ENCODE measurements around the gene DEPDC1B.
"Not testable (repeated sequence)": the region's sequence is repeated elsewhere in the genome, so short reads cannot be mapped to it uniquely, and the experiment has no call there.

The DEPDC1B gene, protein sequence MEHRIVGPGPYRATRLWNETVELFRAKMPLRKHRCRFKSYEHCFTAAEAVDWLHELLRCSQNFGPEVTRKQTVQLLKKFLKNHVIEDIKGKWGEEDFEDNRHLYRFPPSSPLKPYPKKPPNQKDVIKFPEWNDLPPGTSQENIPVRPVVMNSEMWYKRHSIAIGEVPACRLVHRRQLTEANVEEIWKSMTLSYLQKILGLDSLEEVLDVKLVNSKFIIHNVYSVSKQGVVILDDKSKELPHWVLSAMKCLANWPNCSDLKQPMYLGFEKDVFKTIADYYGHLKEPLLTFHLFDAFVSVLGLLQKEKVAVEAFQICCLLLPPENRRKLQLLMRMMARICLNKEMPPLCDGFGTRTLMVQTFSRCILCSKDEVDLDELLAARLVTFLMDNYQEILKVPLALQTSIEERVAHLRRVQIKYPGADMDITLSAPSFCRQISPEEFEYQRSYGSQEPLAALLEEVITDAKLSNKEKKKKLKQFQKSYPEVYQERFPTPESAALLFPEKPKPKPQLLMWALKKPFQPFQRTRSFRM

DNA sequence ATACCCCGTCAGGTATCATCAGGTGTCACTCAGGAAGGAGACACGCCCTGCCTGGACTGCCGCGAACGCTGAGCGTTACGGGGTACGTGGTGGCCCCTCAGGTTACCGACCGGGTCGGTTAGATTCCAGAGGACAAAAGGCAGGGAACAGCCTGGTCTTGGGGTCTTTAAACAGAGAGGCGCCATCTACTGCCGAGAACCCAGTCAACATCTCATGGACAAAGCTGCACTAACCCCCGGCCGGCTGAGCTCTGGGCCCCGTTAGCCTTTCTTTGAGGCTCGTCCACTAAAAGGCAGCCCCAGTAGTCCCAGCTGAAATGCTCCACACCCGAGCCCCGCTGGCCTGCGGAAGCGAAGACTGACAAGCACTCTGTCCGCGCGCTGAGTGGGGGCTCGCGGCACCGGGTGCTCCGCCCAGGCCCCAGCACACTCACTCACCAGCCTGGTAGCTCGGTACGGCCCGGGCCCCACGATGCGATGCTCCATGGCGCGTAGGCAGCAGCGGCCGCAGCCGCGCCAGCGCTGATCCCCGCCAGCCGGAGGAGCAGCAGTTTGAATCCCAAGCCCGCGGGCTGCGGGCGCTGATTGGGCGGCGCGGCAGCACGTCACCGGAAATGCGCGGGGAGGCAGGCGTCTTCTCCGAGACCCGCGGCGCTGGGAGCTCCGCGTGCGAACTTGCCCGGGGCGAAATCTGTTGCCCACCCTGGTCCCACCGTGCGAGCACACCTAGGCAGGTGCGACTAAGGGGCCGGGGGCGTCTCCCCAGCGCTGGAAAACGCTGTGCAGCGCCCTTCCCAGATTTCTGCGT is at the start of gene DEPDC1B:
TSS of gene DEPDC1B (minus strand) at position 558 of the 807 bp plus-strand sequence. CDS start at position 485, 73 bp downstream.
- DNase-seq, result peak; percentile 87 to 91

DNA sequence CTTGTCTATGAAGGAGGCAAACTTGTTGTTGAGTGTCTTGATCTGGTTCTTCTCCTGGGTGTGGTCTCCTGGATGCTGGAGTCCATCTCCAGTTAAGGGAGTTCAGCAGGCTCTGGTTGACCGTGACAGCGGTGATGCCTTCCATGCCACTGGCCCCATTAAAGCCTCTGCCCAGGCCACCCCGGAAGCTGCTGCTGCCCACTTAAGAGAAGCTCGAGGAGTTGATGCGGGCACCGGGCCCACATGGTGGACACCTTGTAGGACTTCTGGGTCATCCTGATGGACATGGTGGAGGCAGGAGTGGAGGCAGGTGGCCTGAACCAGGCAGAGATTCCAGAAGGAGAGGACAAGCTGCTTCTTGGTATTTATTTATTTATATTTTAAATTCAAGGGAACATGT is 44.7 kb upstream of the DEPDC1B start:
- DNase-seq, result no peak

DNA sequence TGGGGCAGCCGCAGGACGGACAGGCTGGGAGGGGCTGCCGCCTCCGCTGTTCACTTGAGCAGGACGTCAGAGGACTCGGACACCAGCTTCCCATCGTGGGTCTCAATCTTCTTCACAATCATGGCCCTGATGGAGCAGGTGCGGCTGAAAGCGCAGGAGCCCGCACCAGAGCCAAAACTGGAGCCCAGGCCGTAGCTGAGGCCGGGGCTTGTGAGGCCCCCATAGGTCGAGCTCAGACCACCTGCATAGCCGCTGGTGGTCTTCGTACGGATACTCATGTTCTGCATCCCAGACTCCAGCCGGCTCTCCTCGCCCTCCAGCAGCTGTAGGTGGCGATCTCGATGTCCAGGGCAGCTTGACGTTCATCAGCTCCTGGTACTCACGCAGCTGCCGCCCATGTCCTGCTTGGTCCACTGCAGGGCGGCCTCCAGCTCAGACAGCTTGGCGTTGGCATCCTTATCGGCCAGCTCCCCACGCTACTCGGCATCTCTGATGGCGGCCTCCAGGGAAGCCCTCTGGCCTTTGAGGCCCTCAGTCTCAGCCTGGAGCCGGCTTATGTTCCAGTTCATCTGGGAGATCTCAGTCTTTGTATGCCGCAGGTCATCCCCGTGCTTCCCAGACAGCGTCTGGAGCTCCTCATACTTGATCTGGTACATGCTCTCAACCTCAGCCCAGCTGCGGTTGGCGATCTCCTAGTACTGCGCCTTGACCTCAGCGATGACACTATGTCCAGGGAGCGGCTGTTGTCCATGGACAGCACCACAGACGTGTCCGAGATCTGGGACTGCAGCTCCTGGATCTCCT is 43.7 kb upstream of the DEPDC1B start:
- no peak for DNase-seq

DNA sequence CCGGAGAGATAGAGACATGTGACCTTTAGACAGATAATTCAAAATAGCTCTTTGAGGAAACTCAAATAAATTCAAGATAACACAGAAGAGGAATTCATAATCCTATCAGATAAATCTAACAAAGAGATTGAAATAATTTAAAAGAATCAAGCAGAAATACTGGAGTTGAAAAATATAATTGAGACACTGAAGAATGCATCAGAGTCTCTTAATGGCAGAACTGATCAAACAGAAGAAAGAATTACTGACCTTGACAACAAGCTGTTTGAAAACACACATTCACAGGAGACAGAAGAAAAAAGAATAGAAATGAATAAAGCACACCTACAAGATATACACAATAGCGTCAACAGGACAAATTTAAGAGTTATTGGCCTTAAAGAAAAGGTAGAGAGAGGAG is 40.4 kb upstream of the DEPDC1B start:
- no peak for DNase-seq

DNA sequence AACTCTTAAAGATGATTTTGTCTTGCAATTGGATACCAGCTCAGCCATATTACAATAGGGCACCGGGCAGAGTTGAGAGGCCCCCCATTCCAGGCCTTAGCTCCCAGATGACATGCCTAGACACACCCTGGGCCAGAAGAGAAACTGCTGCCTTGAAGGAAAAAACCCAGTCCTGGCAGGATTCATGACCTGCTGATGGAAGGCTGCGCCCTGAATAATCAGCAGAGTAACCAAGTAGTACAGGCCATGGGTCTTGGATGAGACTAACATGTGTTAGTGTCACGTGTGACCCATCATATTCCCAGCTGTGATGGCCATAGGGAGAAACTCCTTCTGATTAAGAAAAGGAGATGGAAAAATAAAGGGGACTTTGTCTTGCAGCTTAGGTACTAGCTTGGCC is 39.0 kb upstream of the DEPDC1B start:
- DNase-seq, result no peak

DNA sequence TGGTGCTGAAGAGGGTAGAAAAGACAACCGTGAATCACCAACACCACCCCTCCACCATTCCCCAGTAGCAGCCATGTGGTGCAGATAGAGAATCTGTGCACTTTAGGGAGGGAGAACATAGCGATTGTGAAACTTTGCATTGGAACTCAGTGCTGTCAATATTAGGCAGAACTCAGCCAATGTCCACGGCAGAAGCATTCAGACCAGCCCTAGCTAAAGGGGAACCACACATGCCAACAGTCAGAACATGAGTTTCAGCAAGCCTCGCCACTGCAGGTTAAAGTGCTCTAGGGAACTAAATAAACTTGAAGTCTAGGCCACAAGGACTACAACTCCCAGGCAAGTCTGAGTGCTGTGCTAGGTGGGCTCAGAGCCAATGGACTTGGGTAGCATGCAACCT is 38.5 kb upstream of the DEPDC1B start:
- DNase-seq, result no peak

DNA sequence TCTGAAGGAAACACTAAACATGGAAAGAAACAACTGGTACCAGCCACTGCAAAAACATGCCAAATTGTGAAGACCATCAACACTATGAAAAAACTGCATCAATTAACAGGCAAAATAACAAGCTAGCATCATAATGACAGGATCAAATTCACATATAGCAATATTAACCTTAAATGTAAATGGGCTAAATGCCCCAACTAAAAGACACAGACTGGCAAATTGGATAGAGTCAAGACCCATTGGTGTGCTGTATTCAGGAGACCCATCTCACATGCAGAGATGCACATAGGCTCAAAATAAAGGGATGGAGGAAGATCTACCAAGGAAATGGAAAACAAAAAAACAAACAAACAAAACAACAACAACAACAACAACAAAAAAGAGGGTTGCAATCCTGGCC is 30.9 kb upstream of the DEPDC1B start:
- not testable (repeated sequence) for DNase-seq

DNA sequence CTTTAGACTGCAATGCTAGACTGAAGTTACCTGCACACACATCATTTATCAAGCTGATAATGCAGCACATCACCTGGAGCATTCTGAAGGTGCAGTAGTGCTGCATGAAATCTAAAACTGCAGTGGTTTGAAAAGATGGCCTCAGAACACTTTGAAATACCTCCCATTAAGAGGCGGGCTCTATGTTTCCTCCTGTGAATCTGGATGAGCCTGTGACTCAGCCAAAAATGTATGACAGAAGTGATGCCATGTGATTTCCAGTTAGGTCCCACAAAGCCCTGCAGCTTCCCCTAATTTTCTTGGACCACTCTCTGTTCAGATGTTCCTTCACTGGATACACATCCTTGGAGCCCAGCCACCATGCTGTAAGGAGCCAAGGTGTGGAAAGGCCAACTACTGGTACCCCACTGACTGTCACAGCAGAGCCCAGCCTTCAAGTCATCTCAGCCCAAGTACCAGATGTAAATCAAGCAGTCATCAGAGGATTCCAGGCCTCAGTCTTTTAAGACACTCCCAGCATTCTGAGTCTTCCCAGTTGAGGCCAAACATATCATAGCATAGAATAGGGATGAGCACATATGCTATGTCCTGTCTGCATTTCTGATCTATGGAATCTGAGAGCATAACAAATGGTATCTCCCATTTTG is 27.2 kb upstream of the DEPDC1B start:
- DNase-seq, result no peak

DNA sequence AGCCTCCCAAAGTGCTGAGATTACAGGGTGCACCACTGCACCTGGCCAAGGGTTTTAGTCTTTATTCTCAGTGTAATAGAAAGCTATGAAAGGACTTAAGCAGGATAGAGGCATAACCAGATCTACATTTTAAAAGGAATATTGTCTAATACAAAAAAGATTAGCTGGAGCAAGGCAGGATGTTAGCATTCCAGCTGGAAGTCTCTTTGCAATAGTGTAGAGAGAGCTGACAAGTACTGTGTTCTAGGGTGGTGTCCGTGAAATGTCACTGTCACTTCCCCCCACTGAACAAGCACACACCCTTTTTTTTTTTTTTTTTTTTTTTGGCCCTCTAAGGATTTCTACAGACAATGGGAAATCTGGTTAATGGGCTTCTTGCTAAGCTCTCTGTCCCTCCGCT is 24.2 kb upstream of the DEPDC1B start:
- no peak for DNase-seq

DNA sequence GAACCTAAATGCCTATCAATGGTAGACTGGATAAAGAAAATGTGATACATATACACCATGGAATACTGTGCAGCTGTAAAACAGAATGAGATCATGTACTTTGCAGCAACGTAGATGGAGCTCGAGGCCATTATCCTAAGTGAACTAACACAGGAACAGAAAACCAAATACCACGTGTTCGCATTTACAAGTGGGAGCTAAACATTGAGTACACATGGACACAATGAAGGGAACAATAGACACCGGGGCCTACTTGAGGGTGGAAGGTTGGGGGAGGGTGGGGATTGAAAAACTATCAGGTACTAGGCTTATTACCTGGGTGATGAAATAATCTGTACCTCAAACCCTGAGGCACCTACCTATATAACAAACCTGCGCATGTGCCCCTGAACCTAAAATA is 22.4 kb upstream of the DEPDC1B start:
- DNase-seq, result no peak

DNA sequence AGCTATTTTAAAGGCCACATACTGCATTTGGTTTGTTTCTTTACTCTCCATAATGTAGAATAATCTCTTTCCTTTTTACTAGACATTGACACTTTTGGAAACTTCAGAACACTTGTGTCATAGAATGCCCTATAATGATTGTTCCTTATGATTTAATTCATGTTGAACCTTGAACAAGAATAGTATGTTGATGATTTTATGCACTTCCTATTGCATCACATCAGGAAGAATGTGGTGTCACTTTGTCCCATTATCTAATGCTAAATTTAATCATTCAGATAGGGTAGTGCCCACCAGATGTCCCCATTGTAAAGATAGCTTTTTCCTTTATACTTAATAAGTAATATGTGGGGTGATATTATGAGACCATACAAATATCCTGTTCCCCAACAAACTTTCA is 19.4 kb upstream of the DEPDC1B start:
- DNase-seq, result no peak

DNA sequence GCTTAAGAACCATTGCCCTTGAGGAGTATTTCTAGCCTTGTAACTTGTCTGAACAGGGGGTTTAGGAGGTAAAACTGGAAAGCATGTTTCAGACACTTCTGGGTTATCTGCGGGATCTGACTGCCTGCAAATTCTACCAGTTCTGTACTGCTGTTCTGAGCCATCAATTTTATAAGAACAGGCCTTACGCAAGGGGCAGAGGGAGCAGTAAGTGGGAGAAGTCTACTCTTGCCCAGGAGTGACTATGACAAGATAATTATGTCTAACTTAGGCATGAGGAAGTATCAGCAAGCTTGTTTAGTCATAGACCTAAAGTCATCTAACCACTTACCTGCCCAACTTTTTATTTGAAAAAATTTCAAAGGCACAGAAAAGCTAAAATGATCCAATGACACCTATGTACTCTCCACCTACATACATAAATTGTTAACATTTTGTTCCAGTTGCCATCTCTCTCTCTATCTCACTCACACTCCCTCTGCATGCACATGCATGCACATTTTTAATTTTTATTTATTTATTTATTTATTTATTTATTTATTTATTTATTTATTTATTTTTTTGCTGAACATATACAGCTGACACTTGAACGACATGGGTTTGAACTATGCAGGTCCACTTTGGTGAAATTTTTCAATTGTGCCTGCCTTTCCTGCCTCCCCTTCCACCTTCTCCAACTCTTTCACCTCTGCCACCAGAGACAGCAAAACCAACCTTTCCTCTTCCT is 18.4 kb upstream of the DEPDC1B start:
- DNase-seq, result no peak

DNA sequence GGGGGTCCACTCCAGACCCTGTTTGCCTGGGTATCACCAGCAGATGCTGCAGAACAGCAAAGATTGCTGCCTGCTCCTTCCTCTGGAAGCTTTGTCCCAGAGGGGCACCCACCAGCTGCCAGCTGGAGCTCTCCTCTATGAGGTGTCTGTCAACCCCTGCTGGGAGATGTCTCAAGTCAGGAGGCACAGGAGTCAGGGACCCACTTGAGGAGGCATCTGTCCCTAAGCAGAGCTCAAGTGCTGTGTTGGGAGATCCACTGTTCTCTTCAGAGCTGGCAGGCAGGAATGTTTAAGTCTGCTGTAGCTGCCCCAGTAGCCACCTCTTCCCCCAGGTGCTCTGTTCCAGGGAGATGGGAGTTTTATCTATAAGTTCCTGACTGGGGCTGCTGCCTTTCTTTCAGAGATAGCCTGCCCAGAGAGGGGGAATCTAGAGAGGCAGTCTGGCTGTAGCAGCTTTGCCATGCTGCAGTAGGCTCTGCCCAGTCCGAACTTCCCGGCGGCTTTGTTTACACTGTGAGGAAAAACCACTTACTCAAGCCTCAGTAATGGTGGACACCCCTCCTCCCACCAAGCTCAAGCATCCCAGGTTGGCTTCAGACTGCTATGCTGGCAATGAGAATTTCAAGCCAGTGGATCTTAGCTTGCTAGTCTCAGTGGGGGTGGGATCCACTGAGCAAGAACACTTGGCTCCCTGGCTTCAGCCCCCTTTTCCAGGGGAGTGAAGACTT is 15.4 kb upstream of the DEPDC1B start:
- DNase-seq, result not testable (repeated sequence)

DNA sequence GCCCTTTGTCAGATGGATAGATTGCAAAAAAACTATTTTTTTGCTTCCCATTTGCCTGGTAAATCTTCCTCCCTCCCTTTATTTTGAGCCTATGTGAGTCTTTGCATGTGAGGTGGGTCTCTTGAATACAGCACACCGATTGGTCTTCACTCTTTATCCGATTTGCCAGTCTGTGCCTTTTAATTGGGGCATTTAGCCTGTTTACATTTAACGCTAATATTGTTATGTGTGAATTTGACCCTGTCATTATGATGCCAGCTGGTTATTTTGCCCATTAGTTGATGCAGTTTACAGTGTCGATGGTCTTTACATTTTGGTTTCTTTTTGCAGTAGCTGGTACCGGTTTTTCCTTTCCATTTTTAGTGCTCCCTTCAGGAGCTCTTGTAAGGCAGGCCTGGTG is 13.0 kb upstream of the DEPDC1B start:
- DNase-seq, result no peak

DNA sequence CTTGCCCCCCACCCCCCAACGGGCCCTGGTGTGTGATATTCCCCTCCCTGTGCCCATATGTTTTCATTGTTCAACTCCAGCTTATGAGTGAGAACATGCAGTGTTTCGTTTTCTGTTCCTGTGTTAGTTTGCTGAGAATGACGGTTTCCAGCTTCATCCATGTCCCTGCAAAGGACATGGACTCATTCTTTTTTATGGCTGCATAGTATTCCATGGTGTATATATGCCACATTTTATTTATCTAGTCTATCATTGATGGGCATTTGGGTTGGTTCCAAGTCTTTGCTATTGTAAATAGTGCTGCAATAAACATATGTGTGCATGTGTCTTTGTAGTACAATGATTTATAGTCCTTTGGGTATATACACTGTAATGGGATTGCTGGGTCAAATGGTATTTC is 11.9 kb upstream of the DEPDC1B start:
- not testable (repeated sequence) for DNase-seq

DNA sequence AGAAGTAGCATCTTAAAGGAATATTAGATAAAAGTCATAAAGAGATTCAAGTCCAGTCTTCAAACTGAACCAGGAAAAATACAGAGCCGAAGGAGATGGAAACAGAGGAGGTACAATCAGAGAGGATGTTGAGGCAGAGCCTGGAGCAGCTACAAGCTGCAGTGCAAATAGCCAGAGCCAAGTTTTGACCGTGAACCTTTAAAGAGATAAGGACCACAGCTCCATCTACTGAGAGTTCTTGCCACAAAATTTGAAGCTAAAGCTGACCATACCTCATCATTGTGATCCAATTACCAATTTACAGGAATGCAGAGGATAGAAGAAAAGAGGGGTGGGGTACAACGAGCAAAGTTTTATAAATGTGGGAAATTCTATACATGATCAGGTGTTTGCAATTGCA is 10.4 kb upstream of the DEPDC1B start:
- DNase-seq, result no peak

DNA sequence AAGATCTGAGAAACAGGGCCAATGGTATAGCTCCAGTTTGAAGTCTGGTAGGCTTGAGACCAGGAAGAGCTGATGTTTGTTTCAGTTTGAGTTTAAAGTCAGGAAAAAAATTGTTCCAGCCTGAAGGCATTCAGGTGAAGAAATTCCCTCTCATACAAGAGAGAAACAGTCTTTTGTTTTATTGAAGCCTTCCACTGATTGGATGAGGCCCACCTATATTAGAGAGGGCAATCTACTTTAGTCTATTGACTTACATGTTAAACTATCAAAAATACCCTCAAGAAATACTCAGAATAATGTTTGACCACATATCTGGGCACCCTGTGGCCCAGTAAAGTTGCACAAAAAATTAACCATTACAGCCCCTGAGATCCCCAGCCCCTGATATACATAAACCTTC is 5.2 kb upstream of the DEPDC1B start:
- DNase-seq, result no peak

DNA sequence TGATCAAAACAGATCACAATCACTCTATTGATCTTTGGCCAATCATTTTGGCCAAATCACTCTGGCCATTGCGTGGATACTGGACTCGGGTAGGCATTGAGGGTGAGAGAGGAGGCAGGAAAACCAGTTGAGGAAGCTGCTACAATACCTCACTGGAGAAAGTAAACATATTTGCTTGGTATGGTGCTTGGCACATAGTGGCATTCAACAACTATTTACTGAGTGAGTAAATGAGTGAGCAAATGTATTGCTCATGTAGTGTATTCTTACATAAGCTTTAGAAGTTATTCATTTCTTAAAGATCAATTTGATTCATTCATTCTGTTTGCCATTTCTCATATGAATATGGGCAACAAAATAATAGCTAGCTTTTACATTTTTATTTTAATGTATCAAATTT is 4.0 kb upstream of the DEPDC1B start:
- no peak for DNase-seq

DNA sequence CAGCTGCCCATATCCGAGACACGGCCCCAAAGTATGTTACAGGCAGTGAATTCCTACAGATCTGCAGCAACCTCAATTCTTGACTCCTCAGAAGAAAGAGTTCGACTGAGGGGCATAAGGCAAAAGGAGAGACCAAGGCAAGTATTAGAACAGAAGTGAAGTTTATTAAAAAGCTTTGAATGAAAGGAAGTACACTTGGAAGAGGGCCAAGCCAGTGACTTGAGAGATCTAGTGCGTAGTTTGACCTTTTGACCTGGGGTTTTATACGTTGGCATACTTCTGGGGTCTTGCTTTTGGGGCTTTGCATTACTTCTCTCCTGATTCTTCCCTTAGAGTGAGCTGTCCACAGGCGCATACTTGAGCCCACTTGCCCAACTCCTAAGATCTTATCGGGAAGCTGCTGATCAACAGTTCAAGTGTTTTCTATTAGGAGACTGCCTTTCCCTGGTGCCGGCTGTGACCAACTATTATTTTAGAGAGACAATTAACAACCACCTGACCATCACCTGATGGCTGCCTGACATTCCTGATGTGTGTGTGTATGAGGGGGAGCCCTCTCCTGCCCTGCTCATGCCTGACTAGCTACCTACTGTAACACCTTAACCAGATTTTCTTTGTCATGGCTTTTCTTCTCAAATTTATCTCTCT is 1.5 kb upstream of the DEPDC1B start:
- DNase-seq, result no peak

DNA sequence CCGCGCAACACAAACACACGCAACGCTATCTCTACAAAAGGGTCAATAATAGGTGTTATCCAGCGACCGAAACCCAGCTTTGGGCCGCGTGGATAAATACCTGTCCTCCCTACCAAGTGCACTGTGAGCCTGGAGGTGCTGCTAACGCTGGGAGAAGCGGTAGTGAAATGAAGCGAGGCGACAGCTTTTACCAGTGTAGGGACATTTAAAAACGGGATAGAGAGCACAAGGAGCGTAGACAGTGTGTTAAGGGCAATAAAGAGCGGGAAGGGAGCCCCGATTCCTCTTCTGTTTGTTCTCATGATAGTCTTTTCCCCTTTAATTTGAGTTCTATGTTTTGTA is 421 bp upstream of the DEPDC1B start:
- DNase-seq, result no peak

DNA sequence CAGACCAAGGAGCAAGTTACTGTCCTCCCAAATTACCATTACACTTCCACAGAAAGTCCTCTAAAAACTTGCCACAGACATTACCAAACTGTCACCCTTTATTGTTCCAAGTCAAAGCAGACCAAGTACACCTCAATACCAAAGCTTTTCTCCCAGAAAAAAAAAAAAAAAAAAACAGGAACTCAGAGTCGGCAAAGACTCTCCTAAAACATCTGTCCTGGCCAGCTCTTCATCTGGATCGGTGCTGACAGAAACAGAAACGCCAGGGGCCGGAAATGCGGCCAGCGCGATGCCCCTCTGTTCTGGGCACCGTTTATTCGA is 718 bp downstream of the DEPDC1B start:
- no peak for DNase-seq

Data from stimulated activated CD4-positive, alpha-beta T cell treated with anti-CD3 and anti-CD28 coated beads, Interleukin-2, amount 100 ng/mL, for 24 hours (primary cell).